ENCODE measurements around the gene PRKG1. TPM values are rescaled to one million over a fixed set of nuclear protein-coding genes. Genes with fewer than 3 reads are reported as not detected.
"Not testable (repeated sequence)": the region's sequence is repeated elsewhere in the genome, so short reads cannot be mapped to it uniquely, and the experiment has no call there.

Gene PRKG1
- total RNA-seq, 2 experiments from 2014 or later = not detected

- intact Hi-C loops (cut with micrococcal nuclease) = no loop called here
- H3K4me3 Mint-ChIP-seq = no peak overlapping the region
- CTCF ChIA-PET = no interaction called here
- no peaks in the 10 kb centered on the region for H3K36me3 Mint-ChIP-seq
- H3K9me3 Mint-ChIP-seq = no peaks in the 10 kb centered on the region
- H3K4me1 Mint-ChIP-seq (ENCODE audit: low read depth) = no peaks in the 10 kb centered on the region
- POLR2A ChIA-PET = no interaction called here
- no peaks in the 10 kb centered on the region for H3K27me3 Mint-ChIP-seq
- no peak for DNase-seq
- H3K27ac Mint-ChIP-seq = no peak overlapping the region
Observed at GRCh38 chr10:51255381-51255780, 181.1 kb downstream of the PRKG1 start.

GRCh38 chr10:51257511-51258248 lies 183.4 kb downstream of the PRKG1 start:
- DNase-seq = no peak
- Mint-ChIP-seq H3K9me3 (no peaks in the 10 kb centered on the region), H3K36me3 (no peaks in the 10 kb centered on the region), H3K4me3 (no peak overlapping the region), H3K4me1 (ENCODE audit: low read depth) (no peaks in the 10 kb centered on the region), H3K27ac (no peak overlapping the region), H3K27me3 (no peaks in the 10 kb centered on the region)
- intact Hi-C loops (cut with micrococcal nuclease) = no loop called here
- CTCF ChIA-PET = no interaction called here
- POLR2A ChIA-PET = no interaction called here

- Mint-ChIP-seq H3K27me3 (no peaks in the 10 kb centered on the region), H3K9me3 (no peaks in the 10 kb centered on the region), H3K36me3 (no peaks in the 10 kb centered on the region), H3K4me3 (no peak overlapping the region), H3K27ac (no peak overlapping the region), H3K4me1 (ENCODE audit: low read depth) (no peaks in the 10 kb centered on the region)
- intact Hi-C loops (cut with micrococcal nuclease) = no loop called here
- ChIA-PET POLR2A (no interaction called here), CTCF (no interaction called here)
- no peak for DNase-seq
Observed at GRCh38 chr10:51260376-51260775, 186.1 kb downstream of the PRKG1 start.

GRCh38 chr10:51266496-51266895 lies 192.2 kb downstream of the PRKG1 start:
- no peaks in the 10 kb centered on the region for H3K4me1 Mint-ChIP-seq (ENCODE audit: low read depth)
- DNase-seq = no peak
- H3K27ac Mint-ChIP-seq = no peak overlapping the region
- H3K9me3 Mint-ChIP-seq = peaks cover 2% of the 10 kb centered on the region
- CTCF ChIA-PET = no interaction called here
- no peak overlapping the region for H3K4me3 Mint-ChIP-seq
- intact Hi-C loops (cut with micrococcal nuclease) = no loop called here
- no peaks in the 10 kb centered on the region for H3K36me3 Mint-ChIP-seq
- POLR2A ChIA-PET = no interaction called here
- H3K27me3 Mint-ChIP-seq = no peaks in the 10 kb centered on the region

GRCh38 chr10:51267980-51268570 lies 193.8 kb downstream of the PRKG1 start:
- CTCF ChIA-PET; intact Hi-C loops (cut with micrococcal nuclease); DNase-seq; H3K4me1 Mint-ChIP-seq (ENCODE audit: low read depth); H3K27ac Mint-ChIP-seq; H3K4me3 Mint-ChIP-seq; POLR2A ChIA-PET; H3K36me3 Mint-ChIP-seq; H3K9me3 Mint-ChIP-seq; H3K27me3 Mint-ChIP-seq: not testable (repeated sequence)

GRCh38 chr10:51269821-51270220 lies 195.5 kb downstream of the PRKG1 start:
- Mint-ChIP-seq H3K36me3 (no peaks in the 10 kb centered on the region), H3K27ac (no peak overlapping the region), H3K9me3 (peaks cover 2% of the 10 kb centered on the region), H3K4me1 (ENCODE audit: low read depth) (no peaks in the 10 kb centered on the region), H3K4me3 (no peak overlapping the region), H3K27me3 (no peaks in the 10 kb centered on the region)
- intact Hi-C loops (cut with micrococcal nuclease) = no loop called here
- CTCF ChIA-PET = no interaction called here
- POLR2A ChIA-PET = no interaction called here
- no peak for DNase-seq

- POLR2A ChIA-PET = no interaction called here
- intact Hi-C loops (cut with micrococcal nuclease) = no loop called here
- CTCF ChIA-PET = no interaction called here
- Mint-ChIP-seq H3K27ac (no peak overlapping the region), H3K36me3 (no peaks in the 10 kb centered on the region), H3K27me3 (no peaks in the 10 kb centered on the region), H3K4me1 (ENCODE audit: low read depth) (no peaks in the 10 kb centered on the region), H3K4me3 (no peak overlapping the region), H3K9me3 (peaks cover 3% of the 10 kb centered on the region)
- DNase-seq = no peak
Observed at GRCh38 chr10:51270936-51271530, 196.7 kb downstream of the PRKG1 start.

- CTCF ChIA-PET; H3K4me3 Mint-ChIP-seq; intact Hi-C loops (cut with micrococcal nuclease); H3K27ac Mint-ChIP-seq; H3K9me3 Mint-ChIP-seq; H3K4me1 Mint-ChIP-seq (ENCODE audit: low read depth); POLR2A ChIA-PET; H3K27me3 Mint-ChIP-seq; H3K36me3 Mint-ChIP-seq; DNase-seq: not testable (repeated sequence)
Observed at GRCh38 chr10:51272099-51272498, 197.8 kb downstream of the PRKG1 start.

GRCh38 chr10:51272555-51272954 lies 198.3 kb downstream of the PRKG1 start:
- peaks cover 10% of the 10 kb centered on the region for H3K9me3 Mint-ChIP-seq
- POLR2A ChIA-PET = no interaction called here

GRCh38 chr10:51273574-51273973 lies 199.3 kb downstream of the PRKG1 start:
- H3K4me3 Mint-ChIP-seq = no peak overlapping the region
- DNase-seq = no peak
- H3K36me3 Mint-ChIP-seq = no peaks in the 10 kb centered on the region
- peaks cover 10% of the 10 kb centered on the region for H3K9me3 Mint-ChIP-seq
- no peak overlapping the region for H3K27ac Mint-ChIP-seq
- H3K4me1 Mint-ChIP-seq (ENCODE audit: low read depth) = no peaks in the 10 kb centered on the region
- intact Hi-C loops (cut with micrococcal nuclease) = no loop called here
- POLR2A ChIA-PET = no interaction called here
- CTCF ChIA-PET = no interaction called here
- no peaks in the 10 kb centered on the region for H3K27me3 Mint-ChIP-seq

More at GRCh38 chr10:51272555-51272954, 198.3 kb downstream of the PRKG1 start:
- intact Hi-C loops (cut with micrococcal nuclease) = no loop called here
- Mint-ChIP-seq H3K36me3 (no peaks in the 10 kb centered on the region), H3K4me1 (ENCODE audit: low read depth) (no peaks in the 10 kb centered on the region), H3K27ac (no peak overlapping the region), H3K27me3 (no peaks in the 10 kb centered on the region), H3K4me3 (no peak overlapping the region)
- CTCF ChIA-PET = no interaction called here
- DNase-seq = no peak

- H3K36me3 Mint-ChIP-seq; H3K27me3 Mint-ChIP-seq; DNase-seq; H3K4me3 Mint-ChIP-seq; CTCF ChIA-PET; H3K4me1 Mint-ChIP-seq (ENCODE audit: low read depth); intact Hi-C loops (cut with micrococcal nuclease); H3K27ac Mint-ChIP-seq; POLR2A ChIA-PET: not testable (repeated sequence)
- peaks cover 15% of the 10 kb centered on the region for H3K9me3 Mint-ChIP-seq
Observed at GRCh38 chr10:51276097-51276496, 201.8 kb downstream of the PRKG1 start.

- H3K27ac Mint-ChIP-seq; H3K4me1 Mint-ChIP-seq (ENCODE audit: low read depth); DNase-seq; CTCF ChIA-PET; H3K27me3 Mint-ChIP-seq; intact Hi-C loops (cut with micrococcal nuclease); H3K4me3 Mint-ChIP-seq; H3K36me3 Mint-ChIP-seq; POLR2A ChIA-PET: not testable (repeated sequence)
- peaks cover 12% of the 10 kb centered on the region for H3K9me3 Mint-ChIP-seq
Observed at GRCh38 chr10:51281387-51281786, 207.1 kb downstream of the PRKG1 start.

GRCh38 chr10:51285601-51286000 lies 211.3 kb downstream of the PRKG1 start:
- no peak for DNase-seq
- intact Hi-C loops (cut with micrococcal nuclease) = no loop called here
- Mint-ChIP-seq H3K27me3 (no peaks in the 10 kb centered on the region), H3K4me3 (no peak overlapping the region), H3K9me3 (peaks cover under 1% of the 10 kb centered on the region), H3K27ac (no peak overlapping the region), H3K4me1 (ENCODE audit: low read depth) (no peaks in the 10 kb centered on the region), H3K36me3 (no peaks in the 10 kb centered on the region)
- CTCF ChIA-PET = no interaction called here
- POLR2A ChIA-PET = no interaction called here
